Fibroblast of mammary gland (primary cell): ENCODE results near the gene RGL2.
A peak's percentile ranks its signal among the peaks of the same experiment; 100 is the strongest.

Source experiments
- DNase-seq: peaks from one replicate; pipeline ENCODE4 v3.0.0-alpha.2; 2010; ENCODE audit warnings: low read depth
- H3K4me3 ChIP-seq: 2 replicates; pipeline ENCODE4 v1.5.1; 2011; ENCODE audit warnings: low read depth, mild to moderate bottlenecking, low read length, moderate library complexity; ENCODE audit not compliant: control insufficient read depth
- TF ChIP-seq, protein P1 (sequence below): conservative IDR thresholded peaks from 2 replicates; pipeline ENCODE4 v1.5.1; 2011; ENCODE audit warnings: low read depth, low read length, inconsistent platforms; ENCODE audit not compliant: control insufficient read depth, insufficient read depth

The RGL2 gene

DNA sequence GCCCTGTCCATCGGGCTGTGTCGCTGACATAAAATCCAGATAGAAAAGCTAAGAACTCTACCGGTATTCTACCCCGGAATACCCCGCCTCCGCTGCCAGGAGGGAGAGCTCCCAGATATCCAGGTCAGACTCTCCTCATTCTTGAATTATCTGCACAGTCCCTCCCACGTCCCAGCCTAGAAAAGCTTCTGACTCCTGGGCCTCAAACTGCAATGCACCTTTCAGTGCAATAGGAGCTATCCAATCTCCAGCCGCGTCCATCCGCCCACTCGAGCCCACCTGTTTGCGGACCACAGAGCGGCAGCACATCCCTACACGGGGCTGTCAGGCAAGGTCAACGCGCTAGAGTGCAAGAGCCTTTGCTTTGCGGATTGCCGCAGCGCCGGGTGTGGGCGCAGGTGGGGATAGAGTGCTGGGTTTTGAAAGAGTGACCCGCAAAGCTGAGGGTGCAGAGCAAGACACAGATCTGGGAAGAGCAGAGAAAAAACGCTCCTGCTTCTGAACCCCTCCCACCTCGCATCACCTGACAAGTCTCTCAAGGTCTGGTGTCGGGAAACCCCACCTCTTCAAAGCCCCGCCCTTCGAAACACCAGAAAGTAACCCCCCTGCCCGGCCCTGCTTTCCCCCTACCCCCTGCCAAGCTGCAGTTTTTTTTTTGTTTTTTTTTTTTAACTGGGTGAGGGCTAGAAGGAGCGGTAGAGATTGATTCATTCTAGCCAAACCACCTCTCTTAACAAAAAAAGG is 13.8 kb upstream of the RGL2 start:
- TF ChIP-seq, protein P1, sequence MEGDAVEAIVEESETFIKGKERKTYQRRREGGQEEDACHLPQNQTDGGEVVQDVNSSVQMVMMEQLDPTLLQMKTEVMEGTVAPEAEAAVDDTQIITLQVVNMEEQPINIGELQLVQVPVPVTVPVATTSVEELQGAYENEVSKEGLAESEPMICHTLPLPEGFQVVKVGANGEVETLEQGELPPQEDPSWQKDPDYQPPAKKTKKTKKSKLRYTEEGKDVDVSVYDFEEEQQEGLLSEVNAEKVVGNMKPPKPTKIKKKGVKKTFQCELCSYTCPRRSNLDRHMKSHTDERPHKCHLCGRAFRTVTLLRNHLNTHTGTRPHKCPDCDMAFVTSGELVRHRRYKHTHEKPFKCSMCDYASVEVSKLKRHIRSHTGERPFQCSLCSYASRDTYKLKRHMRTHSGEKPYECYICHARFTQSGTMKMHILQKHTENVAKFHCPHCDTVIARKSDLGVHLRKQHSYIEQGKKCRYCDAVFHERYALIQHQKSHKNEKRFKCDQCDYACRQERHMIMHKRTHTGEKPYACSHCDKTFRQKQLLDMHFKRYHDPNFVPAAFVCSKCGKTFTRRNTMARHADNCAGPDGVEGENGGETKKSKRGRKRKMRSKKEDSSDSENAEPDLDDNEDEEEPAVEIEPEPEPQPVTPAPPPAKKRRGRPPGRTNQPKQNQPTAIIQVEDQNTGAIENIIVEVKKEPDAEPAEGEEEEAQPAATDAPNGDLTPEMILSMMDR, result no peak
- peak; percentile 76 for DNase-seq
- H3K4me3 ChIP-seq, result peak overlapping the region; percentile 93

- no peak overlapping the region for H3K4me3 ChIP-seq
- TF ChIP-seq, protein P1, result no peak
- no peak for DNase-seq
Measured at GRCh38 chr6:33306356-33306755, 7.6 kb upstream of the RGL2 start.

- H3K4me3 ChIP-seq, result no peak overlapping the region
- TF ChIP-seq, protein P1, result no peak
- no peak for DNase-seq
Measured at GRCh38 chr6:33305052-33305451, 6.3 kb upstream of the RGL2 start.

DNA sequence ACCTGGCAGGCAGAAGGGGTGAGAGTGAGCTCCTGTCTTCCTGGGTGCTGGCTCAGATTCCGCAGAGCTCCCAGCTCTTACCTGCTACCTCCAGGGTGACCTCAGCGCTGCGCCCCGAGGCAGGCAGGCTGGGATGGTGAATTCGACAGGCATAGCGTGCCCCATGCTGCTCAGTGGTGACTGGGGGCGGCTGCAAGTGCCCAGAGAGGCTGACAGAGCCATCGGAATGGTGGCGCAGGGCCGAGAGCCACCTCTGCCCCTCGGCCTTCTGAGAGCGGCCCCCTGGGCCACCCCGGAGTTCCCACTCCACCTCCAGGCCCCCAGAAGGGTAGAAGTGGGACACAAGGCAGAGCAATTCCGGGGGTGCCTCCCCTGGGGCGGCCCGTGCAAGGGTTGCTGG is 5.5 kb upstream of the RGL2 start:
- DNase-seq, result no peak
- no peak overlapping the region for H3K4me3 ChIP-seq
- TF ChIP-seq, protein P1, result no peak

- TF ChIP-seq, protein P1, result no peak
- no peak overlapping the region for H3K4me3 ChIP-seq
- no peak for DNase-seq
Measured at GRCh38 chr6:33301877-33302276, 3.1 kb upstream of the RGL2 start.

DNA sequence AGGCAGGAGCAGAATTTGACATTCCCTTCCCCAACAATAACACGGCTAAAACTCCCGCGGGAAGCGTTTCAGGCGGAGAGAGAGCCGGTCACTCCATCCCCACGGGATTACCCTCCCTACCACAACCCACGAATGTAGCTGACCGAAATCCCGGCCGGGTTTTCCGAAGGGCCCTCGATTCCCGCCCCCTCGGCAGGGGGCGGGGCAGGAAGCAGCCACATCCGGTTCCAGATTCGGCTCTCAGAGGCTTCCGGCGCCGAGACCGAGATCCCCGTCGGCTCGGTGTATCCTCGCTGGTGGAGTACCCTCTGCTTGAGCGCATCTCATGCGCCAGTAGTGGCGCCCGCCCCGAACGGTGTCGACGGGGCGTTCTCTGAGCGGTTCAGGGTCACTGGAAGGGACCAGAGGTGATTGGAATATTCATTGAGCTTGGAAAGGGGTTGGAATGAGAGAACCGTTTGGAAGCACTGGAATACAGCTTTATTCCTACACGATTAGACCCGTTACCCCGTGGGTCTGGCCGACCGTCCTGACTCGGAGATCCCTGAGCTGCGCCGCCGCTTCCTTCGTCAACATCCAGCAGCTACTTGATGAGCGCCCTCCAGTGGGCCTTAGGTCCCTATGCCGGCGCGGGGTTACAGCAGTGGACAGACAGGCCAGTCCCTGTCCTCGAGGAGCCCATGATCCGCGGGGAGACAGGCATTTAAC is 649 bp upstream of the RGL2 start:
- peak; percentile 87 for DNase-seq
- TF ChIP-seq, protein P1, result peak; percentile 68
- H3K4me3 ChIP-seq, result peak overlapping the region; percentile 91
